HCT116 (cell line): Measurements from ENCODE around the gene DNMT3A. TPM values are rescaled to one million over a fixed set of nuclear protein-coding genes. Genes with fewer than 3 reads are reported as not detected.

Experiments
- ATAC-seq: fragments of 200-7000 bp; cut with Tn5 transposase; 2 replicates; pipeline ENCODE4 v1.9.1; 2020; ENCODE audit warnings: mild to moderate bottlenecking, moderate library complexity
- BruUV-seq: library from RNA; stranded (reverse); fragments of 400-500 nt; replicated peaks from 2 replicates; lab custom pipeline; 2021; lab: Mats Ljungman, UMichigan
- CTCF ChIA-PET: fragments of 300-600 bp; sonication (Branson Sonifier 250); formaldehyde crosslinking; loops from one replicate; lab custom pipeline; 2021; ENCODE audit warnings: antibody characterized with exemption; lab: Charles Lee
- POLR2A ChIA-PET: fragments of 300-600, 350-600 bp; sonication (Branson Sonifier 250); formaldehyde crosslinking; loops from one replicate; lab custom pipeline; 2021; ENCODE audit warnings: antibody characterized with exemption; lab: Charles Lee
- RAD21 ChIA-PET, 2 experiments: fragments of 300-600 bp; sonication (Branson Sonifier 250); formaldehyde crosslinking; loops; one replicate each; lab custom pipeline; 2023; ENCODE audit warnings: low total read pairs in 2 of 2; ENCODE audit not compliant: uncharacterized antibody in 2 of 2, unreplicated experiment in 2 of 2, low non-redundant PET in 1 of 2; lab: Charles Lee
- DNase-seq: peaks from one replicate; pipeline ENCODE4 v3.0.0-alpha.2; 2010; ENCODE audit warnings: low read depth, low spot score
- H2AFZ ChIP-seq: fragments of 200-600 bp; shearing (Covaris generic), sonication (generic); 2 replicates; pipeline ENCODE4 v1.6.1; 2017; ENCODE audit warnings: low read depth, mixed run types, mixed read lengths, antibody characterized with exemption, low read length; ENCODE audit not compliant: poor library complexity, severe bottlenecking
- H3K27ac ChIP-seq: 2 replicates; pipeline ENCODE4 v1.5.1; 2012; ENCODE audit warnings: low read depth, low read length
- H3K27me3 ChIP-seq: fragments of 200-600 bp; sonication (generic); 2 replicates; pipeline ENCODE4 v1.6.1; 2016; ENCODE audit warnings: mixed run types, low read length, mixed read lengths; ENCODE audit not compliant: insufficient read depth
- H3K36me3 ChIP-seq, 2 experiments: fragments of 200-500 bp in 1 of 2; fragments of 200-600 bp in 1 of 2; sonication (Bioruptor generic) in 1 of 2; sonication (generic) in 1 of 2; 2 replicates each; pipeline versions ENCODE4 v1.5.1 to v1.6.1; 2014 to 2016; ENCODE audit warnings: low read length in 2 of 2, inconsistent platforms in 1 of 2, mixed read lengths in 1 of 2, mixed run types in 1 of 2; ENCODE audit not compliant: insufficient read depth in 2 of 2, control insufficient read depth in 1 of 2
- H3K4me1 ChIP-seq, 2 experiments: fragments of 200-600 bp in 1 of 2; sonication (generic) in 1 of 2; 2 replicates each; pipeline versions ENCODE4 v1.5.1 to v1.6.1; 2012 to 2017; ENCODE audit warnings: low read length in 2 of 2, inconsistent platforms in 1 of 2, mild to moderate bottlenecking in 1 of 2, mixed read lengths in 1 of 2, mixed run types in 1 of 2, moderate library complexity in 1 of 2; ENCODE audit not compliant: insufficient read depth in 2 of 2, control insufficient read depth in 1 of 2
- H3K4me2 ChIP-seq: fragments of 200-600 bp; sonication (generic); 2 replicates; pipeline ENCODE4 v1.6.1; 2017; ENCODE audit warnings: mixed run types, low read length, mixed read lengths
- H3K4me3 ChIP-seq, 2 experiments: fragments of 200-600 bp in 1 of 2; sonication (generic) in 1 of 2; replicated peaks in 1 of 2; 2 replicates each; pipeline ENCODE4 v1.5.1; 2011 to 2016; ENCODE audit warnings: low read length in 2 of 2, control low read depth in 1 of 2, low read depth in 1 of 2, mild to moderate bottlenecking in 1 of 2, mixed read lengths in 1 of 2, mixed run types in 1 of 2
- H3K79me2 ChIP-seq: fragments of 200-600 bp; sonication (generic); 2 replicates; pipeline ENCODE4 v1.6.1; 2017; ENCODE audit warnings: mild to moderate bottlenecking, mixed run types, low read length, moderate library complexity, mixed read lengths; ENCODE audit not compliant: insufficient read depth
- H3K9ac ChIP-seq: fragments of 200-600 bp; sonication (generic); 2 replicates; pipeline ENCODE4 v1.6.1; 2016; ENCODE audit warnings: low read length, mixed read lengths
- H3K9me2 ChIP-seq: fragments of 200-600 bp; sonication (generic), shearing (Covaris generic); 2 replicates; pipeline ENCODE4 v1.6.1; 2017; ENCODE audit warnings: mixed run types, mild to moderate bottlenecking, moderate library complexity; ENCODE audit not compliant: insufficient read depth
- H3K9me3 ChIP-seq, 2 experiments: fragments of 200-500 bp in 1 of 2; fragments of 200-600 bp in 1 of 2; sonication (Bioruptor generic) in 1 of 2; sonication (generic) in 1 of 2; 2 replicates each; pipeline ENCODE4 v1.6.1; 2014 to 2017; ENCODE audit warnings: low read length in 2 of 2, mixed read lengths in 2 of 2, inconsistent platforms in 1 of 2, low read depth in 1 of 2, mild to moderate bottlenecking in 1 of 2, mixed run types in 1 of 2, moderate library complexity in 1 of 2; ENCODE audit not compliant: control insufficient read depth in 1 of 2, insufficient read depth in 1 of 2
- H4K20me1 ChIP-seq: fragments of 200-600 bp; sonication (generic), shearing (Covaris generic); 2 replicates; pipeline ENCODE4 v1.6.1; 2017; ENCODE audit warnings: mixed run types, mild to moderate bottlenecking, moderate library complexity; ENCODE audit not compliant: insufficient read depth
- CEBPB ChIP-seq: IDR thresholded peaks from 2 replicates; pipeline ENCODE4 v1.6.1; 2012; ENCODE audit warnings: low read depth
- CTCF ChIP-seq, 3 experiments: fragments of 200-600 bp in 1 of 3; sonication (generic) in 1 of 3; IDR thresholded peaks in 2 of 3; conservative IDR thresholded peaks in 1 of 3; 2 replicates each; pipeline ENCODE4 v1.5.1; 2012 to 2017; ENCODE audit warnings: low read depth in 2 of 3, low read length in 2 of 3, antibody characterized with exemption in 1 of 3, borderline replicate concordance in 1 of 3, control low read depth in 1 of 3, mild to moderate bottlenecking in 1 of 3, mixed read lengths in 1 of 3, mixed run types in 1 of 3, moderate library complexity in 1 of 3; ENCODE audit not compliant: insufficient read depth in 1 of 3
- EGR1 ChIP-seq: IDR thresholded peaks from 2 replicates; pipeline ENCODE4 v1.6.1; 2012; ENCODE audit warnings: low read depth
- ELF1 ChIP-seq: IDR thresholded peaks from 2 replicates; pipeline ENCODE4 v1.6.1; 2012; ENCODE audit warnings: low read depth, borderline replicate concordance
- EZH2 ChIP-seq: fragments of 200-600 bp; sonication (generic); IDR thresholded peaks from 2 replicates; pipeline ENCODE4 v1.6.1; 2017; ENCODE audit warnings: antibody characterized with exemption, mixed run types
- MAX ChIP-seq: IDR thresholded peaks from 2 replicates; pipeline ENCODE4 v1.6.1; 2012
- POLR2A ChIP-seq: IDR thresholded peaks from 2 replicates; pipeline ENCODE4 v1.7.0; 2011; ENCODE audit warnings: borderline replicate concordance; ENCODE audit not compliant: insufficient read depth, insufficient read length; ENCODE audit errors: extremely low read depth
- POLR2AphosphoS5 ChIP-seq: IDR thresholded peaks from 2 replicates; pipeline ENCODE4 v1.6.1; 2011; ENCODE audit warnings: mild to moderate bottlenecking, low read depth, low read length, moderate library complexity
- SIN3A ChIP-seq: IDR thresholded peaks from 2 replicates; pipeline ENCODE4 v1.6.1; 2012; ENCODE audit warnings: low read depth
- SRF ChIP-seq: IDR thresholded peaks from 2 replicates; pipeline ENCODE4 v1.6.1; 2012; ENCODE audit warnings: low read depth
- TCF7L2 ChIP-seq: IDR thresholded peaks from 2 replicates; pipeline ENCODE4 v1.7.0; 2011; ENCODE audit warnings: borderline replicate concordance, inconsistent platforms; ENCODE audit not compliant: insufficient read depth, insufficient read length; ENCODE audit errors: extremely low read depth
- YY1 ChIP-seq: IDR thresholded peaks from 2 replicates; pipeline ENCODE4 v1.6.1; 2011; ENCODE audit warnings: low read length, low read depth, moderate library complexity, mild to moderate bottlenecking; ENCODE audit not compliant: insufficient replicate concordance; ENCODE audit errors: extremely low read depth
- ZNF274 ChIP-seq: fragments of 200-500 bp; sonication (Bioruptor generic); IDR thresholded peaks from 2 replicates; pipeline ENCODE4 v1.6.1; 2014; ENCODE audit warnings: mild to moderate bottlenecking, low read depth, low read length, inconsistent platforms
- intact Hi-C: fragments of 100-400 bp; cut with micrococcal nuclease; formaldehyde crosslinking; loops from 2 replicates; pipeline ENCODE4 v1.10.0; 2022
- total RNA-seq: library from RNA; stranded (reverse); gene quantifications from one replicate; pipeline ENCODE4 v1.2.1, GENCODE V29; 2021; ENCODE audit not compliant: unreplicated experiment
- TF ChIP-seq, protein P1 (sequence below): IDR thresholded peaks from 2 replicates; pipeline ENCODE4 v1.6.1; 2012
- TF ChIP-seq, protein P2 (sequence below): IDR thresholded peaks from 2 replicates; pipeline ENCODE4 v1.6.1; 2011; ENCODE audit warnings: mild to moderate bottlenecking, low read length, moderate library complexity; ENCODE audit not compliant: insufficient replicate concordance; ENCODE audit errors: extremely low read depth

DNMT3A gene
- total RNA-seq, 1 experiment from 2014 or later: 14.3 TPM

DNA sequence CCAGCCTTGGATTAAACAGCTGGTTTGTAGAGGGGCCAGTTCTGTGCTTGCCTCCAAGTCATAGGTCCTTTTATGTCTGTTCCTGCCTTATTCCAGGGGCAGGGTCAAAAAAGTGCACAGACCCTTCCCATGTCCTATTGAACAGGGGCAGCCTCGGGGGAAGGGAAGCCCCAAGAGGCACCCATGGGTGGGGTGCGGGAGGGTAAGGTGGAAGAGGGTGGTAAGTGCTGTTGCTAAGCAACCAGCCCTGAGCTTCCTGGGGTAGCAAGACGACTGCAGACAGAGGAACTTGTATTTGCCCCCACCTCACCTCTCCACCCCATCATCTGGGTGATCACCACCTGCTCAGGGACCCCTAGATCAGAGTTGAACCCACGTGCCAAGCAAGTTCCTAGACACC is 7.7 kb downstream of the DNMT3A start:
- CTCF ChIA-PET: no interaction called here
- no peaks in the 10 kb centered on the region for H3K9me3 ChIP-seq
- no peak overlapping the region for H3K4me2 ChIP-seq
- ATAC-seq (no peak), DNase-seq (no peak)
- no peaks in the 10 kb centered on the region for H3K36me3 ChIP-seq
- peaks cover 9% of the 10 kb centered on the region; the same call in 1 of the 2 replicates for H3K79me2 ChIP-seq
- TF ChIP-seq EZH2 (no peak), POLR2A (no peak), SIN3A (no peak), ELF1 (no peak), TCF7L2 (no peak), EGR1 (no peak), SRF (no peak), CEBPB (no peak), CTCF (IDR thresholded peaks at IDR 0.05 in 2 of 3, conservative IDR thresholded peaks at IDR 0.05 in 1 of 3; ENCODE audit: borderline replicate concordance in 1 of 3, insufficient read depth in 1 of 3, low read depth in 2 of 3, low read length in 2 of 3) (no peak), YY1 (no peak), MAX (no peak), ZNF274 (no peak), POLR2AphosphoS5 (no peak)
- TF ChIP-seq, protein P1, sequence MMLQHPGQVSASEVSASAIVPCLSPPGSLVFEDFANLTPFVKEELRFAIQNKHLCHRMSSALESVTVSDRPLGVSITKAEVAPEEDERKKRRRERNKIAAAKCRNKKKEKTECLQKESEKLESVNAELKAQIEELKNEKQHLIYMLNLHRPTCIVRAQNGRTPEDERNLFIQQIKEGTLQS: no peak
- TF ChIP-seq, protein P2, sequence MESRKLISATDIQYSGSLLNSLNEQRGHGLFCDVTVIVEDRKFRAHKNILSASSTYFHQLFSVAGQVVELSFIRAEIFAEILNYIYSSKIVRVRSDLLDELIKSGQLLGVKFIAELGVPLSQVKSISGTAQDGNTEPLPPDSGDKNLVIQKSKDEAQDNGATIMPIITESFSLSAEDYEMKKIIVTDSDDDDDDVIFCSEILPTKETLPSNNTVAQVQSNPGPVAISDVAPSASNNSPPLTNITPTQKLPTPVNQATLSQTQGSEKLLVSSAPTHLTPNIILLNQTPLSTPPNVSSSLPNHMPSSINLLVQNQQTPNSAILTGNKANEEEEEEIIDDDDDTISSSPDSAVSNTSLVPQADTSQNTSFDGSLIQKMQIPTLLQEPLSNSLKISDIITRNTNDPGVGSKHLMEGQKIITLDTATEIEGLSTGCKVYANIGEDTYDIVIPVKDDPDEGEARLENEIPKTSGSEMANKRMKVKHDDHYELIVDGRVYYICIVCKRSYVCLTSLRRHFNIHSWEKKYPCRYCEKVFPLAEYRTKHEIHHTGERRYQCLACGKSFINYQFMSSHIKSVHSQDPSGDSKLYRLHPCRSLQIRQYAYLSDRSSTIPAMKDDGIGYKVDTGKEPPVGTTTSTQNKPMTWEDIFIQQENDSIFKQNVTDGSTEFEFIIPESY: no peak
- RAD21 ChIA-PET: no interaction called here
- BruUV-seq: no TSS peak
- H4K20me1 ChIP-seq: no peaks in the 10 kb centered on the region
- H3K27me3 ChIP-seq: no peaks in the 10 kb centered on the region
- H3K9ac ChIP-seq: no peak overlapping the region
- no peak overlapping the region for H2AFZ ChIP-seq
- no peak overlapping the region for H3K4me3 ChIP-seq
- POLR2A ChIA-PET: no interaction called here
- no peak overlapping the region for H3K27ac ChIP-seq
- H3K4me1 ChIP-seq: no peaks in the 10 kb centered on the region
- H3K9me2 ChIP-seq: no peaks in the 10 kb centered on the region
- intact Hi-C loops: no loop called here
